ENCODE data around the gene C12orf42.
"Not testable (repeated sequence)": the region's sequence is repeated elsewhere in the genome, so short reads cannot be mapped to it uniquely, and the experiment has no call there.

The C12orf42 gene

DNA sequence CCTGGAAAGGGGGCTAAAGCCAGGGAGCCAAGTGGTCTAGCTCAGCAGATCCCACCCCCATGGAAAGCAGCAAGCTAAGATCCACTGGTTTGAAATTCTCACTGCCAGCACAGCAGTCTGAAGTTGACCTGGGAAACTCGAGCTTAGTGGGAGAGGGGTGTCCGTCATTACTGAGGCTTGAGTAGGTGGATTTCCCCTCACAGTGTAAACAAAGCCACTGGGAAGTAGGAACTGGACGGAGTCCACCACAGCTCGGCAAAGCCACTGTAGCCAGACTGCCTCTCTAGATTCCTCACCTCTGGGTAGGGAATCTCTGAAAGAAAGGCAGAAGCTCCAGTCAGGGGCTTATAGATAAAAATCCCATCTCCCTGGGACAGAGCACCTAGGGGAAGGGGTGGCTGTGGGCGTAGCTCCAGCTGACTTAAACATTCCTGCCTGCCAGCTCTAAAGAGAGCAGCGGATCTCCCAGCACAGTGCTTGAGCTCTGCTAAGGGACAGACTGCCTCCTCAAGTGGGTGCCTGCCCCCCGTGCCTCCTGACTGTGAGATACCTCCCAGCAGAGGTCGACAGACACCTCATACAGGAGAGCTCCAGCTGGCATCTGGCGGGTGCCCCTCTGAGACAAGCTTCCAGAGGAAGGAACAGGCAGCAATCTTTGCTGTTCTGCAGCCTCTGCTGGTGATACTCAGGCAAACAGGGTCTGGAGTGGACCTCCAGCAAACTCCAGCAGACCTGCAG lies 70.8 kb downstream of the C12orf42 start:
- DNase-seq (ENCODE audit: low read depth): not testable (repeated sequence)

DNA sequence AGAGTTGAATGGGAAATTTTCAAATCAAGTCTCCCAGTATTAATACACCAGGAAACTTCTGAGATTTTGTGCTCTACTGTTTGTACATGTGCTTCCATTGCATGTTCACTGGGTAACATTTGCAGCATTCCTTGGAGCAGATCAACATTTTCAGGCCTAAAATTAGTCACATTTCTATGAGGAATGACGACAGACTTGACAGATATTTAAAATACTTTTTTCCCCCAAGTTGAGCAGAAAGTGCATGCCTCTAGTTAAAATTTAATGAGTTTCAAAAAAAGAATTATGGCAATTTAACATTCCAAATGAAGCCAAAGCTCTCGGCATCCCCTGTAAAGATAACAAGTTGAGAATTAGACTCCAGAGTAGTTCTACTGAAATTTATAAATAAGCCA lies 72.3 kb downstream of the C12orf42 start:
- no peak for DNase-seq (ENCODE audit: low read depth)

DNA sequence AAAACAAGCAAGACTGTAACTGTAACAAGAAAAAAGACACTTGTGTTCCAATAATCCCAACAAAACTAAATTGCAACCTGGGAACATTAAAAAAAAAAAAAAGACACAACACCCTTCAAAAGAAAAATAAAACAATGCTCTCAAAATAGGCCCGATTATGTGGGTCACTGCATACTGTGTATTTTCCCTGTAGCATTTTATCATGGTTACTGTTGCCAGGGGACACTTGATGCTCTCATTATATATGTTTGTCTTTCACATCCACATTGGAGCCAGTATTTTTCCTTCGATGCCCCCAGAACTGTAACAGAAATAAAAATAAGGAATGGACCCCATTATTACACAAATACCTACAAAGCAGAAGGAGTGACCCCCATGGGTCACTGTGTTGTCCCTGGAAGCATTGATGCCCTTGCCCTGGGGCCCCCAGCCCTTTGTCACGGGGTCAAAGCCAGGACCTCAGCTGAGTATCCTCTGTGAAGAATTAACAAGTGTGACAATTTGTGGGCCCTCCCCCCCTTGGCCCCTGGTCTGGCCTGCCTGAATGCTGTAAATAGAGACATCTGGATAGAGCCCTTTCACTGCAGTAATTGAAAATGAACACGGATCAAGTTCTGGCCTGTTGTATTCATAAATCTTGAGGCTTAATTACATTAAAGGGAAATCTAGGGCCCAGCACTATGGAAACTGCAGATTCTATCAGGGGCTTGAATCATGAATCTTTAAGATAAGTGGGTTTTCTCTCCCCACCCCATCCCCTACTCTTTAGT lies 72.8 kb downstream of the C12orf42 start:
- DNase-seq (ENCODE audit: low read depth): no peak

DNA sequence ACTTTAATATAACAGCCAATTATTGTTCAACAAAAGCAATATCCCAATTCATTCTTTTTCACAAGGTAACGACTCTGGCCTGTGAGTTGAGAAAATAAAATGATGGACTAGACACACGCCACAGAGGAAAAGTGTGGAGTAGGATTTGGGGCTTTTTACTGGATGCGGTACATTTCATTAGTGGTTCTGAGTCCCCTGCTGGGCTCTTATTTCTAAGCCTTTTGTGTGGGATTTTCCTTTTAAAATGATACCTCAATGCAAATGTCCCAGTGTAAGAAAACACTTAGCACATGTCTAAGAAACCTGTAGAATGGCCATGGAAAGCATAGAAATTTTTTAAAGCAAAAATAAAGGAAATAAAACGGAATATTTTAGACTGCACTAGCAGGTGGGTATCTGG lies 73.4 kb downstream of the C12orf42 start:
- no peak for DNase-seq (ENCODE audit: low read depth)

DNA sequence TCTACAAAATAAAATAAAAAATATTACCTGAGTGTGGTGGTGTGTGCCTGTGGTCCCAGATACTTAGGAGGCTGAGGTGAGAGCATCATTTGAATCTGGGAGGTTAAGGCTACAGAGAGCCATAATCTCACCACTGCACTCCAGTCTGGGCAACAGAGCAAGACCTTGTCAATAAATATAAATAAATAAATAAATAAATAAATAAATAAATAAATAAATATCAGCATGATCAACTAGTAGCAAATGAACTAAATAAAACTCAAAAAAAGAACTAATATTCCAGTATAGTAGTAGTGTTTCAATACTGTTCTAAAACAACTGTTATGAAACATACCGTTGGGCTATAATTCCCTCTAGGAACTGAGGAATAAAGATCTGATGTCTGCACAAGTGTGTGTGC lies 74.4 kb downstream of the C12orf42 start:
- no peak for DNase-seq (ENCODE audit: low read depth)

DNA sequence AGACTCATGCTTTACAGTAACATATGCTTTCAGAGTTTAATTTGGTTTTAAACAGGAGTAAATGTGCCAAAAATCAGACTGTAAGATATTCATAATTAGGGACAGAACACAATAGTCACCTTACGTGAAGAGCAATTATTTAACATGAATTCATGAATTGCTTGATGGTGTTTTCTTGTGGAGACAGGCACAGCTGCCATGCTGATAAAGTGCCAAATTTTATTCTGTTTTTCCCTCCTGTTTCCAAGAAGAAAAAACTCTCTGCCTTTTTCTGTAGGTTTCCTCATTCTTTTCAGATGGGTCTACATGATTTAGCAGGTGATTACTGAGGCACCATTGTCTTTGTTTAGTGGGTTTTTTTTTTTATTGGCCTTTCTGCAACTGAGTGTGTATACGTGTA lies 80.1 kb downstream of the C12orf42 start:
- no peak for DNase-seq (ENCODE audit: low read depth)

DNA sequence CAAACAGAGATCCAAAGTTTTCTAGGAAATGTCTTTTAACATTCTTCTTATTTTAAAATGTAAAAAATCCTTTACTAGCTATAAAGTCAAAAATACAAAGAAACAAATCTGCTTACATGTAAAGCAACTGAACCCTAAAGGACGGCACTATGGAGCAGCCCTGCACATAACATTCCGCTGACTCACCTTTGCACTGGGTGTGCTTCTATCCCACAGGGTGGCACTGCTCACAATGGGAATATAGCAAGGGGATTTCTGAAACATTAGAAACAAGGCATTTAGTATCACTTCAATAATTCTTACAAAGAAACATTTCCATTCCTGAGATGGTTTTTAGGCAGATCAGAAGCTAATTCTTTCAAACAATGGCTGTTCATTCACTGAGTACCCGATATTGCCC lies 94.3 kb downstream of the C12orf42 start:
- no peak for DNase-seq (ENCODE audit: low read depth)

DNA sequence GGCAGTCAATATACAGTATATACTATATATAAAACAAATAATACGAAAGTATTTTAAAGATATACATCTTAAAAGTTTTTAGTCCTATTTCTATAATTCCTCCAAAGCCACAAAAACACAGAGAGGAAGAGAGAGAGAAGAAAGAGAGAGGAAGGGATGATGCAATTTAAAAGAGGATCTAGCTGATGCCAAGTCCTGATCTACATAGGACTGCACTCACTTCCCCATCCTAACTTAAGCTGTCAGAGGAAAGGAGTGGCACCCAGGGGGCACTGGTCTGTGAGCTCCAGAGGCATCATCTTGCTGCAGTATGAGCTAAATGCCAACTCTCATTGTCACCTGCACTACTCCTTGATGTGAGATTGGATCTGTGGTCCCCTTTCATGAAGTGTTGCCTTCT lies 95.8 kb downstream of the C12orf42 start:
- DNase-seq (ENCODE audit: low read depth): no peak

DNA sequence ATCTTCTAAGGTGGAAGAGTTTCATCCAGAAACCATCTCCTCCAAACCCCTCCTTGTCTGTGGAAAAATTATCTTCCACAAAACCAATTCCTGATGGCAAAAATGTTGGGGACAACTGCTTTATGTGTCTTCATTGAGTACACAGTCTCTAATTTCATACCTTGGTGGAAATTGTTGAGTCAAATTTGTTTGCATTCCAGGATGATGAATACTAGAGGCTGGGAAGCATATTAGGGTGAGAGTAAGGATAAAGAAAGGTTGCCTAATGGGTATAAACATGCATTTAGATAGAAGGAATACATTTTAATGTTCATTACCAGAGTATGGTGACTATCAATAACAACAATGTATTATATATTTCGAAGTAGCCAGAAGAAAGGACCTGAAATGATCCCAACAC lies 98.2 kb downstream of the C12orf42 start:
- no peak for DNase-seq (ENCODE audit: low read depth)

DNA sequence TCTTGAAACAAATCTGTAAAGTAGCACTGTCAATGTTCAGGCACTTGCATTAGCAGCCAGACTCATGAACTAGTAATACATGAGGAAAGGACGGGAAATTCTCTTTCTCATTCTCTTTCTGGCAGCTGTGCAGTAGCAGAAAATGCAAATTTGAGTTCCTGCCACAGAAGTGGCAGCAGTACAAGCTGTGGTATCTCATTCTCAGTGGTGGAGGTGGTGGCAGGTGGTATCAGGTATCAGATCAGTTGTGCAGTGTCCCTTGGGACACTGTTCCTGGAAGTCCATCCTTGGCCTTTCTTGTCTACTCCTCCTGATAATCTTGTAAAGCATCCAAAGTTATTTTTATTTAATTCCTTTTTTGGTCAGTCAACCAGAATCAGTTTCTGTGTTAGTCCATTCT lies 103.0 kb downstream of the C12orf42 start:
- no peak for DNase-seq (ENCODE audit: low read depth)

DNA sequence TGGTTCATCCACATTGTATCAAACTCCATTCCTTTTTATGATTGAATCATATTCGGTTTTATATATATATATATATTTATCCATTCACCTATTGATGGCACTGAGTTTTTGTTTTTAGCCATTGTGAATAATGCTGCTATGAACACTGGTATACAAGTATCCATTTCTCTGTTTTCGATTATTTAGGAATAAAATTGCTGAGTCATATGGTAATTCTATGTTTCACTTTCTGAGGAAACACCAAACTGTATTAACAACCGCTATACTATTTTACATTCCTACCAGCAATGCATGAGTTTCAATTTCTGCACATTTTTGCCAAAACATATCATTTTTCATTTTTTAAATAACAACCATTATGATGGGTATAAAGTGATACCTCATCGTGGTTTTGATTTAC lies 104.7 kb downstream of the C12orf42 start:
- DNase-seq (ENCODE audit: low read depth): no peak

DNA sequence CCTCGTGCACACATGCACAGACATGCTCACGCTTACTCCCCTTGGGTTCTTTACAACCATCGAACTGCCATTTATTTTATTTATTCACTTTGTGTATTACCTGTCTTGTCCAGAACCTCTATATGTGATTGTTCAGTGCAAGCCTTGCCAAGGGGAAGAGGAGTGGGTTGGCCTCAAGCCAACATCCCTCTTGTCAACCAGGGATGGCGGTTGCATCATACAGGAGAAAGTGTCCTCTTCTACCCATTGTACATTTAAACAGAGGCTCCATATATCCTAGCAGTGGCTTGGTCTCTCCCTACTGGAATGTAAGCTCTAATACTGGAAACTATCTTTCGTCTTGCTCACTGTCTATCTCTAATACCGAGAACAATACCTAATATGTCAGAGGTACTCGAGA lies 108.4 kb downstream of the C12orf42 start:
- DNase-seq (ENCODE audit: low read depth): no peak

DNA sequence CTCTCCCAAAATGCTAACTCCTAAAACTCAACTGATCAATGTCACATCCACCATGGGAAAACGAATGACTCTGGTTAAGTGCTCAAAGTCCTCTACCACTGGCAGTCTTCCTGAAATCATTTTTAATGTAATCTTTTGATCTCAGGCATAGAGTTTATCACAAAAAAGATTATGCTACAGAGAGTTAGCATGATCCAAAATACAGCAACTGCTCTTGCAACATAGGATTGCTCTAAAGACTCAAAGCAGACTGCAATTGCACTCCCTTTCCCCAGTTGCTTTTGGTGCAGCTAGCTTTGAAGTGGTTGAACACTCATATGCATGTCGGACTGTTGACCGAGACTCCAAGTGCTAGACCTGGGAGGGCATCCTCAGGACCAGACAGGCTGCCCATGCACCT lies 109.3 kb downstream of the C12orf42 start:
- no peak for DNase-seq (ENCODE audit: low read depth)

DNA sequence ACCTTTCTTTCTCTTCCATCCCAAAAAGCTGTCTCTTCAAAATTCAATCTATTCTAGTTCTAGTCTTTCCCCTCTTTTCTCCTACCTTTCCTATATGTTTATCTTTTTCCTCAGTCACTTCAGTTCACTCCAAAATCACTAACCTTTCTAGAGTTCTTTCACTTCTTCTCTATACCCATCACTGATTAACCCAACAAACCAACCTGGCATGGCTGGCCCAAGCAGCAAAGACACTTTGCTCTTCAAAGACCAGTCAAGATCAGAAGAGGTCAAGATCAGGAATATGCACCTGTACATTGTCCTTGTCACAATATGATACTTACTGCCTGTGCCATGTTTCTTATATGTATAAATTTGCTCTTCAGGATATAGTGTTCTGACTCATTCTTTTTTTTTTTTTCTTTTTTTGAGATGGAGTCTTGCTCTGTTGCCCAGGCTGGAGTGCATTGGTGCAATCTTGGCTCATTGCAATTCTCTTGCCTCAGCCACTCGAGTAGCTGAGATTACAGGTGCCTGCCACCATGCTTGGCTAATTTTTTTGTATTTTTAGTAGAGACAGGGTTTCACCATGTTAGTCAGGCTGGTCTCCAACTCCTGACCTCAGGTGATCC lies 112.9 kb downstream of the C12orf42 start:
- no peak for DNase-seq (ENCODE audit: low read depth)

DNA sequence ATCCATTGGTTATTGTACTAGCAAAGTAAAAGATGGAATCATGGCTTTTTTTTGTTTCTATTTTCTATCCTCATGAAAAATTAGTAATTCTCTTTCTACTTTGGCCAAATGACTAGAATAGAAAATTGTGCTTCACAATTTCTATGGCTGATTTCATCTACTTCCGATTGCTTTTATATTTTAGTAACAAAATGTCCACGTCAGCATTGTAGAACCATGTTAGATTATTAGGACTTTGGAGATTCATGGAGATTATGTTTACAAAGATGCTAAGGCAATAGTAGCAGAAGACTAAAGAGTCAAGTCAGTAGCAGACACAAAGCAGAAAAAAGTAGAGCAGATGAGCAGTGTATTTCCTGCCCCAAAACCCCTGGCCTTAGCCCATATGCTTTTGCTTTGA lies 113.6 kb downstream of the C12orf42 start:
- no peak for DNase-seq (ENCODE audit: low read depth)

DNA sequence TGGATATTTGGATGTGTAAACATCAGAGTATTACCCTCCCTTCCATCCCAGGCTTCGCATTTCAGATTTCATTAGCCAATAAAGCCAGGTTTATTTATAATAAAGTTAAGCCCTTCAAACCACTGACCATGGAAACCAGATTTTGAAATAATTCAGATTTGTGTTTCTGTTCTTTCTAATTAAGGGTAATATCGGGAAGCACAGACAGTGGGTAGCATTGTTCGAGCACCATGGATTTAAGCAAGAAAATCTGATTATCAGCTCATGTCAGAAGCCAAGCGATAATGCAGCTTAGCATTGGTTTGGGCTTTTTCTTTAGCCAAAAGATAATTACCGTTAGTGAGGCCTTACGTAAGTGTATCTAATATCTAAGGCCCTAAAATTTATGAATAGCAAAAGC lies 116.1 kb downstream of the C12orf42 start:
- no peak for DNase-seq (ENCODE audit: low read depth)

DNA sequence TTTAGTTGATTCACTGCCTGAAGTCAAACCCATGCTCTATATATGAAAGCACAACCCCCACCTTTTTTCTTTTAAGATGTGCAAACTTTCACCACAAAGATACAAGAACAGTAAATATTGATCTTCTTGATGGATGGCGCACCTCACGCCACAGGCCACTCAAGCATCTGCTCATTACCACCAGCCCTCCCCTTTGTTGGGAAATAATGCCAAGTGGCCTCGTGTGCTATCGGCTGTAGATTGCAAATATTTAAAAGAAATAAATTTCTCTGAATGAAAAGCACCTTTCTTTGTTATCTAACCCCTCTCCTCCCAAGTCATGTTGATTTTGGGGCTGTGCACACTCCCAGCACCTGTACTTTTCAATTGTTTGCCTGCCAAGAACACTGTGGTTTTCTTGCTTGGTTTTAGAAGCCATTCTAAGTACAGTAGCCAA lies 122.7 kb downstream of the C12orf42 start:
- DNase-seq (ENCODE audit: low read depth): no peak

DNA sequence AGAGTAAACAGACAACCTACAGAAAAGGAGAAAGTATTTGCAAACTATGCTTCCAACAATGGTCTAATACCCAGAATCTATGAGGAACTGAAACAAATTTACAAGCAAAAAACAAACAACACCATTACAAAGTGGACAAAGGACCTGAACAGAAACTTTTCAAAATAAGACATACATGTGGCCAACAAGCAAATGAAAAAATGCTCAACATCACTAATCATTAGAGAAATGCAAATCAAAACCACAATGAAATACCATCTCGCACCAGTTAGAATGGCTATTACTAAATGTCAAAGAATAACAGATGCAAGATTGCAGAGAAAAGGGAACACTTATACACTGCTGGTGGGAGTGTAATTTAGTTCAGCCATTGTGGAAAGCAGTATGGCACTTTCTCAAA lies 125.8 kb downstream of the C12orf42 start:
- no peak for DNase-seq (ENCODE audit: low read depth)

DNA sequence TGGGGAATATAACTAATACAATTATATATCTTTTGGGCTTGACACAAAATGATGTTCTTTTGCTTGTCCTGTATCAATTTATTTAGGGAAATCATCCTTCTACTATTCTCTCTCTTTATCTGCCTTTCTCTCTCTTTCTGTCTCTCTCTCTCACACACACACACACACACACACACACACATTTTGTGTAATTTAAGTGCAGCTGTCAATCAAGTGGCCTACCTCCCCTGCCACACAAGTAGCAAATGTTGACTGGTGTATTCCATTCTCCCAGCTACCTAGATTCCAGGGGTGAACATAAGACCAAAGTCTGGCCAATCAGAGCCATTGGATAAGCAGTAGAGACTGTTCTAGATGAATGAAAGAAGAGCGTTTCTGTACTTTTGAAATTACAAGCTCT lies 127.6 kb downstream of the C12orf42 start:
- DNase-seq (ENCODE audit: low read depth): no peak

DNA sequence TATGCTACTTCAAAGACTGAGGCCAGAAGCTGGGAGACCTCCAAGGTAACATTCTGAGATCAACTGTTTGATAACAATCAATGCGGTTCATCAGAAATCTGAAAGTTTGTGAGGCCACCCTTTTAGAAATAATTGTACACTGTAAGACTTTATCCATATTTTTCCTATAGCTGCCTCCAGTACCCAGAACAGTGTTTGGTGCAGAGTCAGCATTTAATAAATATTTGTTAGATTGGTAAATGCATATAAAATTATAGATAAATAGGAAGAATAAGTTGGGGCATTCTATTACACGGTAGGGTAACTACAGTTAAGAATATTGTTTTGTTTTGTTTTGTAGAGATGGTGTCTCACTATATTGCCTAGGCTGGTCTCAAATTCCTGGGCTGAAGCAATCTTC lies 141.4 kb downstream of the C12orf42 start:
- DNase-seq (ENCODE audit: low read depth): no peak

DNA sequence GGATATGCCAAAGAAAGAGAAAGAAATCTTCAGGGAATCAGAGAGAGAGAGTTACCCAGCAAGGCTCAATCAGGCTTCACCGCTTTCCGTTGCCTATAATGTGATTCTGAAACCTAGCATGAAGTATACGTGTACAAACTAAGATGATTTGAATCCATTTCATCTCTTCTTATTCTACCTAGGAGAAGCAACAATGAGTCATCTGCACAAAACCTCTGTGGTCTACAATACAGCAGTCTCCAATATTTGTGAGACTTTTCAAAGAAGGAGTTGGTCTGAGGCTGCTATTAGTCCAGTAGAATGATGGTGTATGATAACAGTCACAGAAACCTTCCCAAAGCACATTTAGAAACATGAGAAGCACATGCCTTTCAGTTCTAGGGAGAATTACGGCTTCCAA lies 141.9 kb downstream of the C12orf42 start:
- DNase-seq (ENCODE audit: low read depth): no peak

DNA sequence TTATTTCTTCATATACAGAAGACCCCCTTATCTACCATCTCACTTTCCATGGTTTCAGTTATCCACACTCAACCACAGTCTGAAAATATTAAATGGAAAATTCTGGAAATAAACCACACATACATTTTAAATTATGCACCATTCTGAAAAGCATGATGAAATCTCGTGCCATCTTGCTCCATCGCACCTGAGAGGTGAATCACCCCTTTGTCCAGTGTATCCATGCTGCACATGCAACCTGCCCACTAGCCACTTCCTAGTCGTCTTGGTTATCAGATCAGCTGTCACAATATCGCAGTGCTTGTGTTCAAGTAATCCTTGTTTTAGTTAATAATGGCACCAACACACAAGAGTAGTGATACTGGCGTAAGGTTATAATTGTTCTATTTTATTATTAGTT lies 145.7 kb downstream of the C12orf42 start:
- no peak for DNase-seq (ENCODE audit: low read depth)

DNA sequence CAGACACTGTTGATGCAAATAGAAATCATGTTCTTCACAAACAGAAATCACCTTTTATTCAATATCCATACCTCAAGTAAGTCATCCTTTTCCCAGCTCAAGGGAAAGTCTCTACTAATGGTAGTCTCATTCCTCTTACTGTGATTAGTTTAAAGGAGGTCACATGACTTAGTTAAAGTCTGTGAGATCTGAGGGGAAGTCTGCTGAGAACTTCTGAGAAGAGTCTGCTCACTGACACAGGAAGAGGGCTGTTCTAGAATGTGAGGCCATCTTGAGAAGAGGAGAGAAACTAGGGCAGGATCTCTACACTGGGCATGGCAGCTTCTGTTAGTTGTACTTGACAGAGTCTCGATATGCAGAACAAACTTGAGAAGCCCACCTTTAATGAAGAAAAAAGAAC lies 146.8 kb downstream of the C12orf42 start:
- DNase-seq (ENCODE audit: low read depth): no peak

All from activated T-cell treated with anti-CD3 and anti-CD28 coated beads for 24 hours (primary cell).